Activated CD8-positive, alpha-beta memory T cell treated with anti-CD3 and anti-CD28 coated beads, Interleukin-2, amount 50 U/mL, for 24 hours (primary cell): Measurements from ENCODE around the gene DMRT2.

Source experiments
- DNase-seq: peaks from one replicate; pipeline ENCODE4 v3.0.0-alpha.2; 2020; ENCODE audit errors: extremely low read depth

Gene DMRT2

GRCh38 chr9:1050125-1050895 is at the start of gene DMRT2:
Gene DMRT2 (plus strand): TSS chr9:1050357. CDS start chr9:1051614, 1,257 bp downstream.
- DNase-seq, result no peak

- DNase-seq, result no peak
Measured at GRCh38 chr9:1001838-1002237, 48.3 kb upstream of the DMRT2 start.

- no peak for DNase-seq
Measured at GRCh38 chr9:1002678-1003077, 47.5 kb upstream of the DMRT2 start.

- DNase-seq, result no peak
Measured at GRCh38 chr9:1005043-1005667, 45.0 kb upstream of the DMRT2 start.

- DNase-seq, result no peak
Measured at GRCh38 chr9:1007312-1007711, 42.8 kb upstream of the DMRT2 start.

GRCh38 chr9:1008216-1008615 is 41.9 kb upstream of the DMRT2 start:
- DNase-seq, result no peak

- peak; percentile 37 for DNase-seq
Measured at GRCh38 chr9:1009101-1009707, 41.0 kb upstream of the DMRT2 start.

- no peak for DNase-seq
Measured at GRCh38 chr9:1013021-1013420, 37.1 kb upstream of the DMRT2 start.

- no peak for DNase-seq
Measured at GRCh38 chr9:1014225-1014624, 35.9 kb upstream of the DMRT2 start.

- DNase-seq, result no peak
Measured at GRCh38 chr9:1014640-1015039, 35.5 kb upstream of the DMRT2 start.

GRCh38 chr9:1018121-1018520 is 32.0 kb upstream of the DMRT2 start:
- no peak for DNase-seq

- no peak for DNase-seq
Measured at GRCh38 chr9:1024112-1024511, 26.0 kb upstream of the DMRT2 start.

- DNase-seq, result no peak
Measured at GRCh38 chr9:1025131-1025530, 25.0 kb upstream of the DMRT2 start.

GRCh38 chr9:1026219-1026618 is 23.9 kb upstream of the DMRT2 start:
- DNase-seq, result no peak

GRCh38 chr9:1028501-1029190 is 21.5 kb upstream of the DMRT2 start:
- DNase-seq, result no peak

GRCh38 chr9:1031951-1032601 is 18.1 kb upstream of the DMRT2 start:
- DNase-seq, result no peak

GRCh38 chr9:1034271-1034670 is 15.9 kb upstream of the DMRT2 start:
- no peak for DNase-seq

GRCh38 chr9:1039589-1039988 is 10.6 kb upstream of the DMRT2 start:
- DNase-seq, result no peak

GRCh38 chr9:1042466-1042865 is 7.7 kb upstream of the DMRT2 start:
- DNase-seq, result no peak

- DNase-seq, result no peak
Measured at GRCh38 chr9:1044643-1045042, 5.5 kb upstream of the DMRT2 start.

- DNase-seq, result no peak
Measured at GRCh38 chr9:1046639-1047572, 3.3 kb upstream of the DMRT2 start.
